Gastrocnemius medialis (tissue), 4 donors: Measurements from ENCODE around the gene RIN3.

Source experiments
- CTCF ChIP-seq, 5 experiments: fragments of 450-650 bp in 3 of 5; fragments of 200-600 bp in 2 of 5; sonication (generic) in 2 of 5; IDR thresholded peaks in 4 of 5; conservative IDR thresholded peaks in 1 of 5; 1 replicate in 4 of 5; 2 replicates in 1 of 5; pipeline ENCODE4 v1.5.1; 2016 to 2019; ENCODE audit warnings: antibody characterized with exemption in 5 of 5, mild to moderate bottlenecking in 3 of 5, moderate library complexity in 3 of 5
- POLR2A ChIP-seq, 2 donors: fragments of 450-650 bp; IDR thresholded peaks; one replicate each; pipeline ENCODE4 v1.6.1; 2017; ENCODE audit warnings: antibody characterized with exemption in 2 of 2, mild to moderate bottlenecking in 2 of 2, moderate library complexity in 2 of 2

- TF ChIP-seq CTCF (IDR thresholded peaks at IDR 0.05 in 4 of 5, conservative IDR thresholded peaks at IDR 0.05 in 1 of 5) (no peak), POLR2A (IDR thresholded peaks at IDR 0.05) (no peak)
Measured at GRCh38 chr14:92709340-92710000, 195.9 kb downstream of the RIN3 start.
